ENCODE measurements around the gene TMEM54.

TMEM54 gene

GRCh38 chr1:32900956-32901822 lies at the start of gene TMEM54:
TMEM54 (minus strand) TSS chr1:32901389; CDS start chr1:32901238, 151 bp downstream.
- peak; percentile 29 for DNase-seq

- DNase-seq, result no peak
These were observed 48.3 kb upstream of the TMEM54 start for GRCh38 chr1:32949519-32949918.

GRCh38 chr1:32948905-32949304 lies 47.7 kb upstream of the TMEM54 start:
- DNase-seq, result no peak

- DNase-seq, result no peak
These were observed 47.2 kb upstream of the TMEM54 start for GRCh38 chr1:32948390-32948722.

GRCh38 chr1:32947669-32948389 lies 46.6 kb upstream of the TMEM54 start:
- no peak for DNase-seq

GRCh38 chr1:32946413-32946812 lies 45.2 kb upstream of the TMEM54 start:
- no peak for DNase-seq

GRCh38 chr1:32944180-32944579 lies 43.0 kb upstream of the TMEM54 start:
- DNase-seq, result no peak

- peak; percentile 85 for DNase-seq
These were observed 38.6 kb upstream of the TMEM54 start for GRCh38 chr1:32939655-32940371.

GRCh38 chr1:32937061-32937460 lies 35.9 kb upstream of the TMEM54 start:
- no peak for DNase-seq

GRCh38 chr1:32934535-32934934 lies 33.3 kb upstream of the TMEM54 start:
- no peak for DNase-seq

GRCh38 chr1:32933742-32934322 lies 32.6 kb upstream of the TMEM54 start:
- DNase-seq, result no peak

GRCh38 chr1:32931760-32932159 lies 30.6 kb upstream of the TMEM54 start:
- no peak for DNase-seq

GRCh38 chr1:32929366-32929765 lies 28.2 kb upstream of the TMEM54 start:
- DNase-seq, result no peak

- no peak for DNase-seq
These were observed 27.5 kb upstream of the TMEM54 start for GRCh38 chr1:32928715-32929114.

GRCh38 chr1:32928285-32928684 lies 27.1 kb upstream of the TMEM54 start:
- no peak for DNase-seq

GRCh38 chr1:32927441-32927840 lies 26.3 kb upstream of the TMEM54 start:
- DNase-seq, result no peak

- DNase-seq, result no peak
These were observed 25.4 kb upstream of the TMEM54 start for GRCh38 chr1:32926562-32926961.

- DNase-seq, result no peak
These were observed 24.4 kb upstream of the TMEM54 start for GRCh38 chr1:32925403-32926162.

- DNase-seq, result no peak
These were observed 23.7 kb upstream of the TMEM54 start for GRCh38 chr1:32924881-32925344.

- DNase-seq, result no peak
These were observed 19.6 kb upstream of the TMEM54 start for GRCh38 chr1:32920833-32921232.

GRCh38 chr1:32919811-32920733 lies 18.9 kb upstream of the TMEM54 start:
- DNase-seq, result peak; percentile 58
